NCI-H1694 treated with DMSO at 0.1 percent for 48 hours (cell line): Measurements from ENCODE around the gene WIPF2.
"Not testable (repeated sequence)": the region's sequence is repeated elsewhere in the genome, so short reads cannot be mapped to it uniquely, and the experiment has no call there.

Source experiments
- DNase-seq: peaks from one replicate; lab custom pipeline; 2025; lab: John Stamatoyannopoulos, UW

The WIPF2 gene

GRCh38 chr17:40295488-40296436, 76.7 kb downstream of the WIPF2 start:
- DNase-seq, result no peak

- DNase-seq, result no peak
Measured at GRCh38 chr17:40297511-40297910, 78.4 kb downstream of the WIPF2 start.

GRCh38 chr17:40298726-40299125, 79.6 kb downstream of the WIPF2 start:
- no peak for DNase-seq

GRCh38 chr17:40299159-40299757, 80.2 kb downstream of the WIPF2 start:
- not testable (repeated sequence) for DNase-seq

DNA sequence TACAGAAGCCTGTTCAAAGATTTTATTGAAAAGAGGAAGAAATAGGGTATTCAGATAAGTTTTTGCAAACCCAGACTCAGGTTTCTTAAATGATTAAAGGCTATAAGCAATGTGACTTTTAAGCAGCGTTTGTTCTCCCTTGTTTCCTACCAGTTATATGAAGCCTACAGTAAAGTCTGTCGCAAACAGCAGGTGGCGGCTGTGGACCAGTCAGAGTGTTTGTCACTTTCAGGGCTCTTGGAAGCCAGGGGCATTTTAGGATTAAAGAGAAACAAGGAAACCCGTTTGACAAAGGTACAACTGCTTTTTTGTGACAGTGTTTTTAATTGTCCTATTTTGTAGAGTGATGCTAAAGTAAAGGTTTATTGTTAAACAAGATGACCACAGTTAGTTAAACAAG, 82.2 kb downstream of the WIPF2 start:
- peak; percentile 59 for DNase-seq

DNA sequence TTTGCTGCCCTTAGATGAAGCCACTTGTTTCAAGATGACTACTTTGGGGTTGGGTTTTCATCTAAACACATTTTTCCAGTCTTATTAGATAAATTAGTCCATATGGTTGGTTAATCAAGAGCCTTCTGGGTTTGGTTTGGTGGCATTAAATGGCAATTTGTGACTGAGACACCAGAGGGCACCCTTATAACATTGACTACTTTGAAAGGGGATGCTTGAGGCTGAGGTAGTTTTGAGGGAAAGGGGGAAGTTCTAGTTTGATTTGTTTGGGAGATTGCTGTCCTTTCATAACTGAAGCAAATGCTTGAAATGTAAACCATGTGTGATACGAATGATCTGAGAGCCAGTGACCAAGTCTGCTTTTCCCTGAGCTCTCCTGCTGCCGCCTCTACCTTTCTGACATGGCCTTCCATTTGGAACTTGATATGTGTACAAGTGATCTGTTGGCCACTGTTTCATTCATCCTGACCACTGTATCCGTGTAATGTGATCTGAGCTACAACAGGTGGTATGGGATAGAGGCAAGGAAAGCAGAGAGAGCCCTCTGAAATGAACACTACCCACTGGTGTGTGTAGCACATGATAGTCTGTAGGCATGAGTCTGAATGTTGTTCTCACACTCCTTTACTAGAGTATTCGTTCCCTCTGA, 84.0 kb downstream of the WIPF2 start:
- peak; percentile 88 for DNase-seq

DNA sequence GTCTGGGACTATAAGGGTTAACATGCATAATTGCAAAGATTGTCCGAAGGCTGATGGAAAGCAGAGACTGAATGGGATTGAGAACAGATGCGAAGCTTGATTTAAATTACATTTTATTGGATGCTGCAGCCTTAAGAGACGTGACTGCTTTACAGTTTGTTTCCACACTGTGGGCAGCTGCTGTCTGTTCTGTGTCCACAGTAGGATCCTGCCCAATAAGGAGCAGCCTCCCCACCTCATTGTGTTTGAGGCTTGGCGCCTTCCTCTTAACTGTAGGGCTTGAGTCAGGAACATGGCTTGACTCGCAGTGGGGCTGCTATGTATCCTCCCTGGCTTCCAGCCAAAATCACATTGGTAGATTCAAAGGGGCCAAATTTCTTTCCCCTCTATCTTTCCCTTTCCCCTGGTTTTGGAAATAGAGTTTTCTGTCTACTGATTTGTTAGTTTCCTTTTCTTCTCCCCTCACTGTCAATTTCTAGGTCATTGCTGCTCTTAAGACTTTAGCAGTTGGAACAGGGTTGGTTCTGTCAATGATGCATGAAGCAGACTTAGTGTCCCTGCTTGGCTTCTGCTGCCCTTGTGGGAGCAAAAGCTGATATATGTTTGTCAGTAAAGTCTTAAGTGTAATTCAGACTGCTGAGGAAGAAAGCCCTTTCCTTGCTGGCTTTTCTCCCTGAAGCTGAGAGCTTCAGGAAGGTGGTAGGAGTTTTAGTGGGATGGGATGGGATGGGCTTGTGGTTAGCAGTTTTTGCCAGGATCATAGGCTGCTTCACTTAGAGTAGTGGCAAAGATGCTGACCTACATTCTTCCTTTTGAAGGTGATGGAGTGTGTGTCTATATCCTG, 84.8 kb downstream of the WIPF2 start:
- DNase-seq, result no peak

- DNase-seq, result not testable (repeated sequence)
Measured at GRCh38 chr17:40304552-40304863, 85.4 kb downstream of the WIPF2 start.

- not testable (repeated sequence) for DNase-seq
Measured at GRCh38 chr17:40304866-40305265, 85.8 kb downstream of the WIPF2 start.

DNA sequence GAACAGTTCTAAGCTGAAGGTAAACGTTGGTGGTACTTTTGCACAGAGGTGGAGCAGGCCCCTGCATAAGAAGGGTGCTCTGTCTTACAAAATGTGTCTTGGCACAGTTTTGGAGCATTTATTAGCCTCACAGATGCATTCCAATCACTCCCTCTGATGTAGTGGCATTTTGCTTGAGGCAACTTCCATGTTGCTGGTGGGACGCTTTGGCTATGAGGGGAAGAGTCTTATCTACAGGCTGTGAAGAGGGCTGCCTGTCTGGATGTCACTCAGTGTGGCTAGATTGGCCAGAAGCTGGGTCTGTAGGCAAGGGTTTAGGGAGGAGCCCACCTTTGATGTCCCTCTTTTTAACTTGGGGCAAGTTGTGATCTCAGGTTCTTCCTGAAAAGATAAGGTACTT, 87.3 kb downstream of the WIPF2 start:
- DNase-seq, result no peak

GRCh38 chr17:40307001-40307730, 88.1 kb downstream of the WIPF2 start:
- peak; percentile 54 for DNase-seq

GRCh38 chr17:40307740-40308239, 88.7 kb downstream of the WIPF2 start:
- DNase-seq, result peak; percentile 40

- peak; percentile 51 for DNase-seq
Measured at GRCh38 chr17:40309031-40309948, 90.2 kb downstream of the WIPF2 start, which contains the start of gene RARA. RARA (plus strand) TSS chr17:40309180; CDS start chr17:40331219, 22,039 bp downstream.

- no peak for DNase-seq
Measured at GRCh38 chr17:40309949-40310510, 90.9 kb downstream of the WIPF2 start.

- no peak for DNase-seq
Measured at GRCh38 chr17:40310882-40311391, 91.8 kb downstream of the WIPF2 start.

DNA sequence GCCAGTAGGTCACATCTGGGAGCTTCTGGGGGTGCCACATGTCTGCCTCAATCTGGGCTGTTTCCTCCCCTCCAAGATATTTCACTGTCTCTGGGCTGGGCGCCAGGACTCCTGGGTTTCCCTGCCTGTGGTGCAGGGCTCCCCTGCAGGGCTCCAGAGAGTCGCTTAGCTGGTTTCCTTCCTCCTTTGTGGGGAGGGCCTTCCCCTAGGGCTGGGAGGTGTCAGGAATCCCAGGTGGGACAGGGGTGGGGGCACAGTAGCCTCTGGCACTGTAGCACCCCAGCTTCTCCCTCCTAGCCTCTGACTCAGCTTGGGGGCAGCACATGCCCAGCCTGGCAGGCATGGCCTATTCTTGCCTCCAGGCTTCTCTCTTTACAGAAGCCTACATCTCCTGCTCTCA, 92.5 kb downstream of the WIPF2 start:
- DNase-seq, result no peak

- no peak for DNase-seq
Measured at GRCh38 chr17:40312131-40312731, 93.1 kb downstream of the WIPF2 start.

GRCh38 chr17:40312893-40313667, 94.0 kb downstream of the WIPF2 start:
- DNase-seq, result no peak
